Kidney glomerular epithelial cell (primary cell): Measurements from ENCODE around the gene SIPA1L2.

Source experiments
- DNase-seq: peaks from one replicate; lab custom pipeline; 2025; lab: John Stamatoyannopoulos, UW

The SIPA1L2 gene

DNA sequence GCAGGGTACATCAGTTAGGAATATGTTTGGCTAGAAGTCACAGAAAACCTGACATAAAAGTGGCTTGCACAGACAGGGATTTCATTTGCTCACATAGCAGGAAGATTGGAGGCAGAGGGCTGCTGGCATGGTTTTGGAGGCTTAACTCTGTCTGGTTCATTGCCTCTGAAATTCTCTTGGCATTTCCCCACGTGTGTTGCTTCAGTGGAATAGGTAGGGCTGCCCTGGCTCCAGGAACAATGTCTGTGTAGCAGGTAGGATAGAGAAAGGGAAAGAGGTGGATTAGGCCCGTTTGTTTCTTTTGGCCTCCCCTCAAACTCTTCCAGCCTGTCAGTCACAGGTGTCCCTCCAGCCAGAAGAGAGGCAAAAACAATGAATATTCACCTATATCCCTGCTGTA lies 20.5 kb upstream of the SIPA1L2 start:
- peak; percentile 6 for DNase-seq

DNA sequence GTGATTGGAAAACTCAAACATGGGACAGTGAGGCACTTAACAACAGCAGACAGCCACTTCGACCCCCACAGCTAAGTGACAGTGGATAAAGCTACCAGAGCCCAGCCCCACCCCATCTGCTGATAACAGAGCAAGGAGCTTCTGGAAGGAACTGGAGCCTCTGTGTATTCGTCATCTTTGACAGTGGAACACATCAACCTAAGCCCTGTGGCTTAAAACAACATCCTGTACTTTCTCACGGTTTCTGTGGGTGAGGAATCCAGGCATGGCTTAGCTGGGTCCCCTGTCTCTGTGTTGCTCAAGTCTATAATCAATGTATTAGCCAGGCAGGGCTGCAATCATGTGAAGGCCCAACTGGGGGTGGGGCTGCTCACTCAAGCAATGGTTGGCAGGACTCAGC lies 18.4 kb upstream of the SIPA1L2 start:
- DNase-seq: no peak

DNA sequence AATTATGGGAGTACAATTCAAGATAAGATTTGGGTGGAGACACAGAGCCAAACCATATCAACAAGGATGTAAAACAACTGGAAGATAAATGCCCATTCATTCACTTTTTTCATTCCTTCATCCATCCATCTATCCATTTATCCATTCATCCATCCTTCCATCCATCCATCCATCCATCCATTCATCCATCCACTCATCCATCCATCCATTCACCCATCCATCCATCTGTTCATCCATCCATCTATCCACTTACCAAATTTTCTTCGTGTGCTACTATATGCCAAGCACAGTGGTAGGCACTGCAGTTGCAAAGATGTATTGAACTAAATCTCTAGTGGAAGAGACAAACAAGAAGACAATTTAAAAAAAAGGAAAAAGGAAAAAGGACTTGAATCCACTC lies 14.3 kb upstream of the SIPA1L2 start:
- no peak for DNase-seq

DNA sequence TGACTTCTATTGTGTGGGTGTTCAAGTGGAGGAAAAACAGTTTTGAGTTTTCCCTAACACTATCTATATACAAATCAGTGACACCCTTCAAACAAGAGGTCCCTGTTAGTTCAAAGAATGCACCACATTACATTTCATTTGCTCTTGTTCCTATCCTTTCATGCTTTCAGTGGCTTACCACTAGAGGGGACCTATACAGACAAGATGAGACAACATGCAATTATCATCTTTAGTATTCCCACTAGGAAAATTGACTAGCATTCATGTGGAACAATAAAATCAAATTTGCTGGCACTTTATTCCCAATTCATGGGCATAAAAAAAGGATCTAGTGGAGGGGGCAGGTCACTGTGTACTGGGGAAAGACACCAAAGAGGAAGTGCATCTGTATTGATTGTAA lies 13.3 kb upstream of the SIPA1L2 start:
- no peak for DNase-seq

DNA sequence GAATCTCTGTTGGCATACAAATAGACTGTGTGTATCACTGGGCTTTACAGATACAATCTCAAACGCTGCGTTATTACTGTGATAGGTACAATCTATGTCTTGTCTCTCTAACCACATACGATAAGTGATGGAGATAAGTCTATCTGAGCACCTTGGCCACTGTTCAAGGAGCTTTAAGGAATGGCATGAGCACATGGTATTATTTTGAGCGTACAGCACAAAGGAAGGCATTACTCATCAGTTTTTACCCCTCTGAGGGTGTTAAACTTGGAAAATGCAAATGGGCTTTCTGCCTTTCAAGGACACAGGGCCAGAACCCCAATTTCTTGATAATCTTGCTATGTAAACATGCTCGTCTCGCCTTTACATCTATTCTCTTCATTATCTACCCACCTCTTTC lies 11.6 kb upstream of the SIPA1L2 start:
- no peak for DNase-seq

DNA sequence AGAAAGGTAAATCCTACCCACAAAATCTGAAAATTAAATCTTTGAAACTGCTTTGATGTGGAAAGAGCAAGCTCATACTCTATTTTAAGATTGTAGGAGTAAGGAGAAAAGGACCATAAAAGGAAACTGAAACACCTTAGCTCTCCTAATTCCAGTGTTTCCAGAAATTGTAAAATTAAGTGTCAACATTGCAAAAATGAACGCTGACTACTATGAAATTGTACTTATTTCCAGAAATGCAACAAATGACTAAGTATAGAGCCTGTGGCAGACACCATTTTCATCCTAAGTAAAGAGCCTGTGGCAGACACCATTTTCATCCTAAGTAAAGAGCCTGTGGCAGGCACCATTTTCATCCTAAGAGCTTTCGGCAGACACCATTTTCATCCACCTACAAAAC lies 6.9 kb upstream of the SIPA1L2 start:
- no peak for DNase-seq

DNA sequence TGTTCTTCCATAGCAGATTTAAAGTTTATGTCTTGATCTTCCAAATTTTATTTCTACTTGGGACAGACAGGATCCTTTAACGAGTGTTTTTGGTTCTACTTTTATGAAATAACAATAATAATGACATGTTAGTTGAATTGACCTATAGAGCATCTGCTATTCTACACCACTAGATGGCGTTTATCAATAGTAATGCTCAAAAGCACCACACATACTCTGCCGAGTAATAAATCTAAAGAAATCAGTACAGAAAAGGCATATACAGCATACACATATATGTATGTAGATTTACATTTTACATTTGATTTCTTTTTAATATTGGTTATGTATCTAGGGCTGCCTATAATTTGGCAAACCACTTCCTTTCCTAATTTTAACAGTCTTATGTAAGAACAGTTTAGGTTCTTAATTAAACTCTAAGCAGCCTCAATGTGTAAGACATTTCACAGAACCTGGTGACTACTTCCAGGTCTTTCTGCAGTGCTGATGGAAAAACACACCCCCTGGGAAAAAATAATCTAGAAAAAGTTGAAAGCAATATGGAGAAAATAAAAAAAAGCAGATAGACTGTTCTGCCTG lies 5.9 kb upstream of the SIPA1L2 start:
- DNase-seq: peak; percentile 70

DNA sequence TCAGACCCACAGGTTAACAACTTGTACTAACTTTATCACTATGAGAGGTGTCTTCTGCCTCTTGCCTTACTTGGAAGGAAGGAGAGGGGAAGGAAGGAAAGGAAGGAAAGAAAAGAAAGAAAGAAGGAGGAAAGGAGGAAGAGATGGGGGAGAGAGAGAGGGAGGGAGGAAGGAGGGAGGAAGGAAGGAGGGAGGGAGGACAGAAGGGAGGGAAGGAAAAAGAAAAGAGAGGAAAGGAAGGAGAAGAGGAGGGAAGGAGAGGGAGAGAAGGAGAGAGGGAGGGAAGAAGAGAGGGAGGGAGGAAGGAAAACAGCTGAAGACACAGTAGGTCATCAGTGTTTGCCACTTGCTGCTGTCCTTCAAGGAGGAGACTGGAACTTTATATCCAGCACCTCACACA lies 5.3 kb upstream of the SIPA1L2 start:
- no peak for DNase-seq

DNA sequence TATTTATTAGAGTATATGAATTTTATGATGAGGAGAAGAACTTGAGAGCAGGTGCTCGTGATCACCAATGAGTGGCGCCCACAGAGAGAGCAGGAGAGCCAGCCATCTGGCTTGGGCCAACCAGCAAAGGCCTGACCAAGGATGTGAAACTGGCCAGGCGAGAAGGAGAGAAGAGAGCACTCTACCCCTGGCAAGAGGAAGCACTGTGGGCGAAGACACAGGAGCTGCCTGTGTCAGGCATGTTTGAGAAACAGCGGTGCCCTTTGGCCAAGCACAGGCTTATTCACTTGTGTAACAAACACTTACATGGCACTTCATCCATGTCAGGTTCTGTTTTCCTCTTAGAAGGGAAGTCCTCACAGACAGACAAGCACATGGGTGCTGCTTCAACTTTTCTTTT lies 4.2 kb upstream of the SIPA1L2 start:
- no peak for DNase-seq

DNA sequence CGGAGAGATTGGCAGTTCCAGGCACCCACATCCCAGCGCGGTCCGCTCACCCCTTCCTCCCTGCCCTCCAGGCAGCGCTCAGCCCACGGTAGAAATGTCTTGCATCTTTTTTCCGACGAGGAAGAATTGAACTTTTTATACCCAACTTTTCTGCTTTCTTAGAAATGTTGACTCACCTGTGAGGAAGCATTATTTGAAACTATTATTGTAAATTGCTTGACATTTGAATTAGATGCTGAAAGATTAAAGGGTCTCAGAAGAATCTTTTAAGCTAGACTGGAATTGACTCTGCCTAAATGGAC lies 912 bp upstream of the SIPA1L2 start:
- DNase-seq: no peak

DNA sequence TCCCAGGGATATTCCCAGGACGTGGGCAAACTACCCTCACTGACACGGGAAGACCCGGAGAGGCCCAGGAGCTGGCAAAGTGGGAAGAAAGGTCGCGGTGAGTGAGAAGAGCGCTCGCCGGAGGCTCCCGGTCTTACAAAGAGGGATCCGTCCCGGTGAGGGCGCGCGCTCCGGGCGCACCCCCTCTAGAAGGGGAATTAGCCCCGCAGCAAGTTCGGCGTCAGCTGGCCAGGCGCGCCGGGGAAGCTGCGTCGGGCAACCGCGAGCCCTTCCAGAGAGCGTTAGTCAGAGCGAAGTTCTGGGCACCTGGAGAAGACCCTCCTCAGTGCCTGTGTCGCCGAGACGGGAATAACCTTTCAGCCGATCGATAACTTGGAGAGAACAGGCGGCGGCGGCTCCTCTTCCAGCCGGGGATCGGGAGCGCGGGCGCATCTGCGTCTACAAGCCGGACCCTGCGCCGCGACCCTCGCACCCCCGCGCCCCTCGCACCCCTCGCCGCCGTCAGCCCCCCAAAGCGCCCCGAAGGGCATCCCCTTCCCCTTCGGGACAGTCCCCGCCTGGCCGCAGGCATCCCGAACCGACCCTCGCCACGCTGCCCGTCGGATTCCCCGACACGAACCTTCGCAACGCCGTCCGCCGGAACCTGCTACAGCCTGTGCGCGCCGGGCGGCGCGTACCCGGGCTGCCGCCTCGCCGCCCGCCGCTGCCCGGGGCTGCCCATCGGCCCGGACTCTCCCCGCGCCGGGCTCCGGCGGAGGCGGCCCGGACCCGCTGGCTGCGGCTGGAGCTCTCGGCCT lies 485 bp downstream of the SIPA1L2 start:
- no peak for DNase-seq

DNA sequence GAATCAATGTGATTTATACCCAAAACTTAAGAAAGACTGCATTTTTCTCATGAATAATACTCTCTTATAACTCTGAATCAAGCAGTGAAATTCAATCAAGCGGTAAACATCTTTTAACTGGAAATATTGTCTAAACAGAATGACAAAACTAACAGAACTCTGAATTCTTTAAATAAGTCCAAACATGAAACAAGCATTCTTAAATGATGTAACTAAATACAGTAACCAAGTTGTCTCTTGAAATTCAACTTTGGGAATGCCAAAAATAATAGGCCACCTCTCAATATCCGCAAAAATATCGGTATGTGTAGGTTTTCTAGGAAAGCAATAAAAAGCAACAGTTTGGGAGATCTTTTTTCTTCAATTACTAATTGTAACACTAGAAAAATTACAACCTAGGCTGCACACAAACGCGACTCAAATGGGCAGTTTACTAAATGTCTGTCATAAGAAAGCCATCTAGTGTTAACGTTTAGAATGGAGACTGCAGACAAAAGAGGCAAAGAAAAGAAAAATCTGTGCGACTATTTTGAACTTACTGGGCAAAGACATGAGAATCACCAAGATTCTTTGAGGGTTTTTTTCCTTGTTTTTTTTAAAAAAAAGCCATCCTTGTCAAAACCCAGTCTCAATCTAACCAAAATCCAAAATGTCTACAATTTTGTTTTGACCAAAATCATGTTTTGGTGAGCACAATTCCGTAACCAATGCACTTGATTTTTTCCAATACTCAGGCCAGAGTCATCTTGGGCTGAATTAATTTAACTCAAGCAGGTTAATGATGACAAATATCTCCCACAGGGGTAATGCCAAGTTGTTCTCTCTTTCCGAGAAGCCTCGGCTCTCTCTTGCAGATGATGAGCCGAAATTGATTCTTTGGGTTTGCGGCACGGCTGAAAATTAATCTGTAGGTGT lies 1.3 kb downstream of the SIPA1L2 start:
- peak; percentile 41 for DNase-seq

DNA sequence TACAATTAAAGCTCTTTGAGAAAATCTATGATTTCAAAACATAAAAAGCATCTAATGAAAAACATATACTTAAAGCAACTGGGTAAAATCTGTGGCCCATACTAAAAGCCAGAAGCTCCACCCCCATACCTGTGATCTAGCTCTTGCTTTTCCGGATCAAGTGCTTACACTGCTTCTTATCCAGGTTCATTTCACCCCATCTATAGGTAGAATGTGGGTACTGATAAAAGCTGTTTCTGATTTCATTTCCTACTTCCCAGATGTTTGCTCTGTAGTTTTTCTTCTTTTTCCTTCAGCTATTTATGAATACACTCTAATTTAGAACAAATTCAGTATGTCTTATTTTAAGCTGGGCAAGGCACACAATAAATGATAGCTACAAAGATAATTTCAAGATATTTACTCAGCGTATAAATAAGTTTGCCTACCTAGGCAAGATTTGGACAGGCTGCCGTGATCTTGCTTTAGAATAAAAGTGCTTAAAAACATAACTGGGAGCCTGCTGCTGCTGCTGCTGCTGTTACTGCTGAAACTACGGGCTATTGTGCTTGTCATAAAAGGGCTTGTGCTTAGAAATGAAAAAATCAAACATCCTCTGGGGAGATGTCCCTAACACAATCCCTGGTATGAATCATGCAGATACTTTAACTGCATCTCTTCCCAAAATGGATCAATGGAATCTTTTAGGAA lies 2.1 kb downstream of the SIPA1L2 start:
- peak; percentile 82 for DNase-seq

DNA sequence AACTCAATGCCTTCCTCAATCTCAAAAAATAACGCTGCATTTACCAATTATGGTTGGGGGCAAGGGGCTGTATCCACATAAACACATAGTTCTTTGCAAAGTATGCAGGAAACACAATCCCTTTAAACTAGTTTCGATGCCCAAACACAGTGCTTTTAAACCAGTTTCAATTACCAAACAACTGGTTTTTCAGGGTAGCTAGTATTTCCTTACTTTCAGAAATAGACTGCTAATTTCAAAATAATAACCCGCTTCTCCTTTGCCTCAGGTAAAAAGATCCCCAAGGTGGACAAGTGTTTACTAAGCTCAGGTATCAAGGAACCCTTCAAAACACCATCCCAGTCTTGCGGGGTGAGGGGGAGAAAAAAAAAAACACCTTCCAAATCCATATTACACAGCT lies 2.8 kb downstream of the SIPA1L2 start:
- no peak for DNase-seq

DNA sequence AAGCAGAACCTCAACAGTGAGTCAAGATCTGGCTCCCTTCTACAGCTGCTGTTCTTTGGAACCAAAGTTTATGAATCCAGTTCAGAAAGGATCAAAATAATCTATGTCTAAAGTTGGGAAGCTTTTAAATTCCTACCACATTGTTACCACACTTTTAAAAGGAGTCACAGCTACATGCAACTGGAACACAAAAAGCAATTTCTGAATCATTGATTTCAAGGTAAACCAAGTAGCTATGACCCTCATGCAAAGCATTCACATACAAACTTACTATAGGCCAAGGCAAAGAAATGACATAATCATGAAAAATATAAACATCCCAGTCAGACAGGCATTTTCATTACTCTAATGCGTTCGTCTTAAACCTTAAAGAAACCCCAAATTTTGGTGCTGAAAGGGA lies 3.5 kb downstream of the SIPA1L2 start:
- DNase-seq: no peak

DNA sequence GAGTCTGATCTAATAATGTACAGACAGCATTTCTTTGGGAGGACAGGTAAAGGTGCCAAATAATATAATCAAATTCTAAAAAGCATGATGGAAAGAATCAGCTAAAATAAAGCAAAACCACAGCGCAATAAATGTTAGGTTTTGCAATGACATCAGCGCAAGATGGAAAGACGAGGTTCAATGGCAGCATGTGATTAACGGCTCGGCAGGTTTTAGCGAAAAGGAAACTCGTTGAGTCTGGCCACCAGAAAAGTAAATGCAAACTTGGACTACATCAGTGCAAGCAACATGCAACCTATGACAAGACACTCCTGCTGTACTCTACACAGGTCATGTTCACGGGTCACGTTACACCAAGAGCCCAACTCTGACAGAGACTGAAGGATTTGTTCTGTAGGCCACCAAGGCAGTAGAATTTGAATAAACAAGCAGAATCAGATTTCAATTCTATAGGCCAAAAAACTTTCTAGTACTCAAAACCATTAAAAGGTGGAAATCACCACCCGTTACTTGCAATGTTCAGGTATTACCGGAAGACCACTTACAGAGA lies 4.5 kb downstream of the SIPA1L2 start:
- no peak for DNase-seq

DNA sequence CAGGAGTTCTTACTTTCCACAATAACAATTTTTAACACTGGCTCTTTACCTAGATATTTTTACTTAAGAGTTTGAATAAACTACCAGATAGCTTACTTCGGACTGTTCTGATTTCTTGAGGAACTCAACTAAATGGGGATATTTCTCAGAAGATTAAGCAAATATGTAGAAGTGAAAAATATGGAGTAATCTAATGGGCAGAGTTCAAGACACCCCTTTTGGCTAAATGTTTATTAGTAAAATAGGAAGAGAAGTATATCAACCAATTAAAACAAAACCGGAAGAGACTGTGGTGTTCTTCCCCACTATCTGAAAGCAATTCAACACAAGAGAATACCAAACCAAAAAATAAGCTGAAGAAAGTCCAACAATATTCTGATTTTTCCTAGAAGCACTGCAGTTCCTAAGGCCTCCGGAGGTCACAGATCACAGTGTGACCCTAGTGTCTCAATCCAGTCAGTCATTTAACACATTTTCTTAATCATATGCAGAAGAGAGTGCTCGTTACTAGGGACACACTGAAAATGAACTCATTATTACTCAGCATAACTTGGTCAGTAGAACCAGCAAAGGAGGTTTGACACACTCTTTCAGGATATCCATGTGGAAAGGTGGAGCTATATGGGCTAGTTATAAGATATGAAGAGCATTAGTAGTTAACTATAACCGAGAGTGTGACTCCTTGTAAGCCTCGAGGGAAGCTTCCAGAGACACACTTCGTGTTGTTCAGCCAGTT lies 5.2 kb downstream of the SIPA1L2 start:
- peak; percentile 28 for DNase-seq

DNA sequence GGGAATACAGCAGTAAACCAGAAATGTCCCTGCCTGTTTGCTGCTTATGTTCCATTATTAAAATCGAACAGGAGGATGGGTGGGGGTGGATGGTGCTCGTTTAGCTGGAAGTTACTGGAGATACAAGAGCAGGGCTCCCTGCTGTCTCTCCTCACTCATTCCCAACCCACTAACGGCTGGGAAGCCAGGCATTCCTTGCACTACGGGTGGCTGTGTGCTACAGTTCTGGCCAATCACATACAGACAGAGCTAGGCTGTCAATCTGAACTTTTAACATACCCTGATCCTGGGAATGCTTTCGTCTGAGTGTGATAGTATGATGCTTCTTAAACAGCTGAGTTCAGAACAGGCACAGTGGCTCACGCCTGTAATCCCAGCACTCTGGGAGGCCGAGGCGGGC lies 7.0 kb downstream of the SIPA1L2 start:
- DNase-seq: no peak

DNA sequence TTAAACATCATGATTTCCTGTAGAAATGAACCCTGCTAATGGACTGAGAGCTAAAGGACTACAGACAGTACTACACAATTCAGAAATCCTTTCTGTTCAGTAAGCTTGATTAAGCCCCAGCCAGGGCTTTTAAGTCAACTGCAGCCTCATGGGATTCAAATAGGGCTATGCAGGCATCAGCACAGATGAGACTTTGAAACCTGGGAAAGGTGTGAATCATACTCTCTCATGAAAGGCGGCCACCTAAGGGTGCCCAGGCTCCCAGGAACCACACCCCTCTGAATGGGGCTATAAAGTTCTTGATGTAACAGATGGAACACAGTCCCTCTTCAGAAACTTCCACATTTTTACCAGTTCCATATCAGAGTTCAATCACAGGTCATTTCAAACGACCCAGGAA lies 7.6 kb downstream of the SIPA1L2 start:
- no peak for DNase-seq

DNA sequence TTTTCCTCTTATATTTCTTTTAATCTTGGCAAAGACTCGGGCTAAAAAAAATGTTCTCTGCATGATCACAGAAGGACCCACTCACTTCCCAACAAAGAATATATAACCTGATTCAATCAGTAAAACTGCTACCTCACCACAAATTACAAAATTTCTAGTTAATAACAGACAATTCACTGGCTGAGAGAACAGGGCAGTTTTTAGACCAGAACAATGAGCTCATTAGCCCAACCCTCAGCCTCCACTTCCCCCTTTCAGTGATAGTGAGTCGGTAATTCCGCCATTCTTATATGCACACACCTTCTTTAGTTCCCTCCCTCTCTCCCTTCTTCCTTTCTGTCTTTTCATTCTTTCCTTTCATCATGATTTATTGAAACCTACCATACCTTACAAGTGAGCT lies 8.9 kb downstream of the SIPA1L2 start:
- DNase-seq: peak; percentile 82

DNA sequence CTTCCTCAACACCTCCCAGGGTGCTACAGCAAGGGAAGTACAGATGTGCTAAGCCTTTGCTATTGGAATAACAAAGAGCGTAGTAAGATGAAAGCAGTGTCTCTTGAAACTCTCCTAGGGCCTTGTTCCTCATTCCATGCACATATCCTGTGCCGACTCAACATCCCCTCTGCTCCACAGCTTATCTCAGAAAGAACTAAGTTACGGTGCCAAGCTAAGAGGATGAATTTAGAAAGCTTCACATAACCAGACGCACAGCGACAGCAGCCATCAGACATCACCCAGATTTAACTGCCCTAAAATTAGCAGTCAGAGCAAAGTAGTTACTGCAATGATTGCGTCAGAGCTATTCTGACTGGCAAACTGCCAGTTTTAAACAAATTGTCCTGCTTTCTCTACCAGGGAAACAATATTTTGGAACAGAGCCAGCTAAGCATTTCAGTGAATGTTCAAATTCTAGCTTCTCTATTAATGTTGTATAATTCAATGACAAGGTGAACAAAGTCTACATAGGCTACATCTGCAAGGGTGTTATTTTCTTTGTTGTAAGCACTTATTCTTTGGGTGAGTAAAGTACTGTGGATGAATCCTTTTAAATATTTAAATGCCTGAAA lies 9.5 kb downstream of the SIPA1L2 start:
- DNase-seq: peak; percentile 73
